OCI-LY1 (cell line): ENCODE data around the gene ANLN.

ENCODE experiments used
- H2AFZ ChIP-seq: fragments of 200-600 bp; sonication (generic), shearing (Covaris generic); 2 replicates; pipeline ENCODE4 v1.6.0; 2014; ENCODE audit warnings: antibody characterized with exemption, mild to moderate bottlenecking, low read length
- H3F3A ChIP-seq: fragments of 200-600 bp; sonication (generic), shearing (Covaris generic); 2 replicates; pipeline ENCODE4 v1.6.0; 2014; ENCODE audit warnings: mild to moderate bottlenecking, antibody characterized with exemption, low read length, moderate library complexity; ENCODE audit not compliant: insufficient read depth
- H3K27ac ChIP-seq: fragments of 200-600 bp; sonication (generic); 2 replicates; pipeline ENCODE4 v1.5.1; 2014; ENCODE audit warnings: low read length, mixed run types, mild to moderate bottlenecking, low read depth; ENCODE audit not compliant: poor library complexity, severe bottlenecking
- H3K27me3 ChIP-seq: fragments of 200-600 bp; sonication (generic); 2 replicates; pipeline ENCODE4 v1.6.0; 2014; ENCODE audit warnings: antibody characterized with exemption, mild to moderate bottlenecking, low read length, moderate library complexity; ENCODE audit not compliant: insufficient read depth
- H3K36me3 ChIP-seq: fragments of 200-600 bp; sonication (generic); 2 replicates; pipeline ENCODE4 v1.6.1; 2014; ENCODE audit warnings: mild to moderate bottlenecking, antibody characterized with exemption, low read length, moderate library complexity, mixed read lengths; ENCODE audit not compliant: insufficient read depth
- H3K4me1 ChIP-seq: fragments of 200-600 bp; sonication (generic); 2 replicates; pipeline ENCODE4 v1.5.1; 2014; ENCODE audit warnings: mild to moderate bottlenecking, low read length, moderate library complexity; ENCODE audit not compliant: insufficient read depth, severe bottlenecking
- H3K4me2 ChIP-seq: fragments of 200-600 bp; sonication (generic), shearing (Covaris generic); 2 replicates; pipeline ENCODE4 v1.6.1; 2014; ENCODE audit warnings: low read length
- H3K4me3 ChIP-seq: fragments of 200-600 bp; sonication (generic); 2 replicates; pipeline ENCODE4 v1.5.1; 2014; ENCODE audit warnings: low read length, low read depth, mild to moderate bottlenecking, mixed read lengths; ENCODE audit not compliant: poor library complexity, severe bottlenecking
- H3K79me2 ChIP-seq: fragments of 200-600 bp; shearing (Covaris generic); 2 replicates; pipeline ENCODE4 v1.6.1; 2016; ENCODE audit warnings: mixed run types, low read length, mixed read lengths; ENCODE audit not compliant: insufficient read depth
- H3K9ac ChIP-seq: fragments of 200-600 bp; sonication (generic), shearing (Covaris generic); 2 replicates; pipeline ENCODE4 v1.6.1; 2014; ENCODE audit warnings: mild to moderate bottlenecking, low read length, mixed read lengths
- H3K9me2 ChIP-seq: fragments of 200-600 bp; sonication (generic), shearing (Covaris generic); 2 replicates; pipeline ENCODE4 v1.6.1; 2014; ENCODE audit warnings: low read depth, mild to moderate bottlenecking, low read length, mixed read lengths
- H3K9me3 ChIP-seq: fragments of 200-600 bp; shearing (Covaris generic); 2 replicates; pipeline ENCODE4 v1.6.1; 2014; ENCODE audit warnings: low read length, mixed read lengths
- H4K20me1 ChIP-seq: fragments of 200-600 bp; sonication (generic), shearing (Covaris generic); 2 replicates; pipeline ENCODE4 v1.6.0; 2016; ENCODE audit warnings: mild to moderate bottlenecking, low read length; ENCODE audit not compliant: insufficient read depth
- CTCF ChIP-seq: fragments of 200-600 bp; sonication (generic), shearing (Covaris generic); IDR thresholded peaks from 2 replicates; pipeline ENCODE4 v1.5.1; 2017; ENCODE audit warnings: mild to moderate bottlenecking, antibody characterized with exemption, low read length, moderate library complexity, mixed read lengths
- EZH2 ChIP-seq: fragments of 200-600 bp; sonication (generic), shearing (Covaris generic); IDR thresholded peaks from 2 replicates; pipeline ENCODE4 v1.8.0; 2017; ENCODE audit warnings: borderline replicate concordance, mixed run types, mild to moderate bottlenecking, antibody characterized with exemption, low read length, moderate library complexity, mixed read lengths

The ANLN gene

DNA sequence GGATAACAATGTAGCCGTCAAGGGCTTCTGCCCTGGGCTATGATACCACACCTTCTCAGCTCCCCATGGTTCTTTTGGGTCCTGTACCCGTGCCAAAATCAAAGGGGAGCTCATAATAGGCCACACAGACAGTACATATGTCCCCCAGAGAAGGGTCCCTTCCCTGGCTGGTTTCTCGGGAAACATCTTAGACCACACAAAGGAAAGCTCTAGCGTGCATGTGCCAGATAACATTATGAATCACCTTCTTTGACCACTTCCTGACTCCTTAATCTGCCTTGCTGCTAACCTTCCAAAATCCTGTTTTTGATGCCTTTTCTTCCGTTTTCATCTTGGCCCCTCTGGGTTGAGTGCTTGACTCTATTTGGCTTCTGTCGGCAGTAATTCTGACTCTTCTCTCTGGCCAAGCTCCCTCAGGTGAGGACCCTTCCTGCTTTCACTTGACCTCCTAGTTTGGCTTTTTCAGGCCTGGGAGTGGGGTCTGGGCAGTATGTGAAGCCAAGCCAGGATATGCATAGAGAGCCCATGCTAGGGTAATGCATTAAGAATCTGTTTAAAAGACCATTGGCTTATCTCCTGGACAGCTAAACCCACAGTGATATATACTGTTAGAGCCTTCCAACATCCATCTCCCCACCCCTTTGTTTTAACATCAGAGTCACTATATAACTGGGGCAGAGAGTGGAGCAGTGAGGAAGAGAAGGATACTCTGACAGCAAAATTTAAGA, 84.8 kb downstream of the ANLN start:
- H3K27ac ChIP-seq: no peak overlapping the region
- no peaks in the 10 kb centered on the region for H3F3A ChIP-seq
- H4K20me1 ChIP-seq: no peaks in the 10 kb centered on the region
- H2AFZ ChIP-seq: no peak overlapping the region
- no peak for TF ChIP-seq EZH2
- TF ChIP-seq CTCF: no peak
- no peak overlapping the region for H3K4me3 ChIP-seq
- no peaks in the 10 kb centered on the region for H3K36me3 ChIP-seq
- no peaks in the 10 kb centered on the region for H3K4me1 ChIP-seq
- no peaks in the 10 kb centered on the region for H3K9me2 ChIP-seq
- H3K9ac ChIP-seq: no peak overlapping the region
- no peaks in the 10 kb centered on the region for H3K79me2 ChIP-seq
- H3K9me3 ChIP-seq: no peaks in the 10 kb centered on the region
- 0 out of 2 replicates have a peak, but pooled peaks cover 8% of the 10 kb centered on the region for H3K27me3 ChIP-seq
- H3K4me2 ChIP-seq: no peak overlapping the region

GRCh38 chr7:36475011-36475342, 85.3 kb downstream of the ANLN start:
- Histone ChIP-seq H3K27ac (no peak overlapping the region), H3K4me3 (no peak overlapping the region), H3K27me3 (0 out of 2 replicates have a peak, but pooled peaks cover 8% of the 10 kb centered on the region), H3K9ac (no peak overlapping the region), H3K36me3 (no peaks in the 10 kb centered on the region), H4K20me1 (no peaks in the 10 kb centered on the region), H3K4me2 (no peak overlapping the region), H3K9me2 (no peaks in the 10 kb centered on the region), H2AFZ (no peak overlapping the region), H3F3A (no peaks in the 10 kb centered on the region), H3K79me2 (no peaks in the 10 kb centered on the region), H3K9me3 (no peaks in the 10 kb centered on the region), H3K4me1 (no peaks in the 10 kb centered on the region)
- TF ChIP-seq CTCF (no peak), EZH2 (no peak)

GRCh38 chr7:36475381-36475780, 85.7 kb downstream of the ANLN start:
- Histone ChIP-seq H3K36me3 (no peaks in the 10 kb centered on the region), H3K9ac (no peak overlapping the region), H3F3A (no peaks in the 10 kb centered on the region), H3K4me2 (no peak overlapping the region), H3K79me2 (no peaks in the 10 kb centered on the region), H3K27me3 (peaks cover 9% of the 10 kb centered on the region; the same call in 1 of the 2 replicates), H3K4me1 (no peaks in the 10 kb centered on the region), H2AFZ (no peak overlapping the region), H3K9me2 (no peaks in the 10 kb centered on the region), H3K27ac (no peak overlapping the region), H3K4me3 (no peak overlapping the region), H3K9me3 (no peaks in the 10 kb centered on the region), H4K20me1 (no peaks in the 10 kb centered on the region)
- TF ChIP-seq CTCF: peak; percentile 7; the same call in 1 of the 2 replicates
- TF ChIP-seq EZH2: no peak
